ENCODE data around the gene SLC37A3.

DNA sequence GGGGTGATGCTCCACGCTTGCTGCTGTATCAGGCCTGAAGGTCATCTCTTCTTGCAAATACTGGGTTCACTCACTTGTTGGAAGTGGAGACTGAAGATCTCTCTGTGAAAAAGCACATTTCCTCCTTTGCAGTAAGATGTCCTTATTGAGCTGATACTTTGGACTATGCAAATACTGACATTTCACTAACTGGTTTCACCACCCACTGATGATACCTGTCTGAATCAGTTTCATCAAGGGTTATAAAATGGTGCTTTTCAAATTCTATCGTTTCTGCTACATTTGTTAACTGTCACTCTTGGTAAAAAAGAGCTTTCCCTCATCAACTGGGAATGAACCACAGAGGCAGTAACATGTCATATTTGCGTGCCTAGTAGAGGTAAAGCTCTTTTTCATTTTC is 41.0 kb upstream of the SLC37A3 start:
- TF ChIP-seq, protein P1, sequence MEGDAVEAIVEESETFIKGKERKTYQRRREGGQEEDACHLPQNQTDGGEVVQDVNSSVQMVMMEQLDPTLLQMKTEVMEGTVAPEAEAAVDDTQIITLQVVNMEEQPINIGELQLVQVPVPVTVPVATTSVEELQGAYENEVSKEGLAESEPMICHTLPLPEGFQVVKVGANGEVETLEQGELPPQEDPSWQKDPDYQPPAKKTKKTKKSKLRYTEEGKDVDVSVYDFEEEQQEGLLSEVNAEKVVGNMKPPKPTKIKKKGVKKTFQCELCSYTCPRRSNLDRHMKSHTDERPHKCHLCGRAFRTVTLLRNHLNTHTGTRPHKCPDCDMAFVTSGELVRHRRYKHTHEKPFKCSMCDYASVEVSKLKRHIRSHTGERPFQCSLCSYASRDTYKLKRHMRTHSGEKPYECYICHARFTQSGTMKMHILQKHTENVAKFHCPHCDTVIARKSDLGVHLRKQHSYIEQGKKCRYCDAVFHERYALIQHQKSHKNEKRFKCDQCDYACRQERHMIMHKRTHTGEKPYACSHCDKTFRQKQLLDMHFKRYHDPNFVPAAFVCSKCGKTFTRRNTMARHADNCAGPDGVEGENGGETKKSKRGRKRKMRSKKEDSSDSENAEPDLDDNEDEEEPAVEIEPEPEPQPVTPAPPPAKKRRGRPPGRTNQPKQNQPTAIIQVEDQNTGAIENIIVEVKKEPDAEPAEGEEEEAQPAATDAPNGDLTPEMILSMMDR (IDR thresholded peaks at IDR 0.05; ENCODE audit: poor library complexity) = no peak
- TF ChIP-seq EZH2phosphoT487 (IDR thresholded peaks at IDR 0.05; ENCODE audit: low read depth, severe bottlenecking, unreplicated experiment) = no peak
